Adipose tissue (tissue), 3 donors: ENCODE results near the gene ODR4. TPM values are rescaled to one million over a fixed set of nuclear protein-coding genes. Genes with fewer than 3 reads are reported as not detected.

ENCODE experiments used
- H3K27ac ChIP-seq: one replicate; pipeline ENCODE4 v1.5.1; 2013; ENCODE audit warnings: low read depth, low read length
- WGBS, 3 donors: extraction: QIAGEN DNeasy Blood & Tissue Kit; methylation state at CpG; one replicate each; pipeline ENCODE4 v1.1.7; 2013; 5-methylcytosine and 5-hydroxymethylcytosine counted together
- polyA plus RNA-seq, 3 donors: library from polyadenylated mRNA; stranded (reverse); fragments of 200-250 nt; gene quantifications; one replicate each; pipeline ENCODE4 v1.2.3, GENCODE V29; 2013
- donor health status: healthy with polysubstance abuse.
- donor health status: Bipolar disorder and iron deficiency.
- donor health status: healthy.

The ODR4 gene
- polyA plus RNA-seq, 3 donors, result 6.2 to 13.6 (median 10.3) TPM

DNA sequence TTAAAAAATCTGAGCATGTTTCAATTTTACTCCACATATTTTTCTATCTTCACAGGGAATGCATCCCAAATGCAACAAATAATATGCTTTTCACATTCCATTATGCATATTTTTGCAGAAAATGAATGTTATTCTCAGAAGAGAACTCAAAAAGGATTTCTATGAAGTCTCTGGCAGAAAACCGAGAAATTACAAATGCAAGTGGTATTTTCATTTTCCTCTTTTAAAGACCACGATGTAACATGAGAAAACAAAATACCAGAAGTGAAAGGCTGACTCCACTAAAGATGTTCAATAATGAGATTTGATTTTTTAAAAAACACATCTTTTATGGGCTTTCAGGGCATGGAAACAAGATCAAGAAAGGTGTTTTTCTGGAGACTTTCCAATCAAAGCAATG lies 90.3 kb downstream of the ODR4 start:
- 60 to 80% (median 66%) methylated on average over 2 of the region's 2 CpGs for WGBS, 3 donors

More for the DNA sequence above, 90.3 kb downstream of the ODR4 start:
- H3K27ac ChIP-seq, result no peak overlapping the region

Other genes starting within 250 kb of the ODR4 start
- 10 to 100 TPM in 1 of 3 donors, 1 to 10 TPM in 1, under 1 TPM in 1; 0.45 to 14.6 (median 6.0) TPM for gene PRG4, start 79.6 kb upstream of the ODR4 start, polyA plus RNA-seq
- gene TPR, start 585 bp upstream of the ODR4 start, polyA plus RNA-seq, result 10 to 100 TPM; 14.7 to 27.3 (median 19.6) TPM
- gene PDC, start 85.3 kb downstream of the ODR4 start, polyA plus RNA-seq, result not detected